HepG2 (cell line): ENCODE results near the gene NACC2. TPM values are rescaled to one million over a fixed set of nuclear protein-coding genes. Genes with fewer than 3 reads are reported as not detected.

Experiments used
- BRF2 ChIP-seq: sonication (generic); formaldehyde crosslinking; IDR thresholded peaks from 2 replicates; pipeline ENCODE4 v1.8.1; 2022; ENCODE audit warnings: mild to moderate bottlenecking, missing genetic modification reagents
- CAMTA2 ChIP-seq: sonication (generic); formaldehyde crosslinking; IDR thresholded peaks from 2 replicates; pipeline ENCODE4 v1.4.0; 2020; ENCODE audit warnings: mild to moderate bottlenecking, missing genetic modification reagents, borderline replicate concordance
- CBX2 ChIP-seq, 2 experiments: fragments of 200-600 bp in 1 of 2; sonication (generic); formaldehyde crosslinking in 1 of 2; IDR thresholded peaks; 2 replicates each; pipeline versions ENCODE4 v1.7.0 to v1.8.1; 2018 to 2022; ENCODE audit warnings: low read depth in 2 of 2, low read length in 1 of 2, mild to moderate bottlenecking in 1 of 2, missing genetic modification reagents in 1 of 2
- CREB1 ChIP-seq, 2 experiments: fragments of 450-650 bp in 1 of 2; IDR thresholded peaks; 2 replicates each; pipeline ENCODE4 v1.6.1; 2016 to 2017; ENCODE audit warnings: control low read depth in 1 of 2, mild to moderate bottlenecking in 1 of 2, missing compliant biosample characterization in 1 of 2, missing genetic modification characterization in 1 of 2
- FOXP4 ChIP-seq: sonication (generic); formaldehyde crosslinking; IDR thresholded peaks from 2 replicates; pipeline ENCODE4 v1.4.0; 2020; ENCODE audit warnings: missing genetic modification reagents
- GRHL1 ChIP-seq: sonication (generic); formaldehyde crosslinking; conservative IDR thresholded peaks from 2 replicates; pipeline ENCODE4 v1.8.0; 2022; ENCODE audit warnings: missing genetic modification reagents
- HNRNPL ChIP-seq: fragments of 200-400 bp; formaldehyde crosslinking; IDR thresholded peaks from 2 replicates; pipeline ENCODE4 v1.6.1; 2017; ENCODE audit warnings: mild to moderate bottlenecking, low read depth, low read length
- MBNL3 ChIP-seq: fragments of 250-450 bp; sonication (Bioruptor Pico); conservative IDR thresholded peaks from 2 replicates; pipeline ENCODE4 v1.8.0; 2022; ENCODE audit warnings: mild to moderate bottlenecking, inconsistent platforms
- NCOA1 ChIP-seq: sonication (generic); formaldehyde crosslinking; IDR thresholded peaks from 2 replicates; pipeline ENCODE4 v1.9.0; 2021; ENCODE audit warnings: missing genetic modification reagents
- NFE2 ChIP-seq: sonication (generic); formaldehyde crosslinking; IDR thresholded peaks from 2 replicates; pipeline ENCODE4 v1.4.0; 2020; ENCODE audit warnings: missing genetic modification reagents
- PHF20 ChIP-seq: sonication (generic); formaldehyde crosslinking; IDR thresholded peaks from 2 replicates; pipeline ENCODE4 v1.5.0; 2020; ENCODE audit warnings: mild to moderate bottlenecking, missing genetic modification reagents
- SNAPC4 ChIP-seq: sonication (generic); formaldehyde crosslinking; IDR thresholded peaks from 2 replicates; pipeline ENCODE4 v1.4.0; 2020; ENCODE audit warnings: mild to moderate bottlenecking, missing genetic modification reagents
- ZFAT ChIP-seq: sonication (generic); formaldehyde crosslinking; conservative IDR thresholded peaks from 2 replicates; pipeline ENCODE4 v1.8.1; 2023; ENCODE audit warnings: missing genetic modification reagents, inconsistent platforms
- ZNF263 ChIP-seq: sonication (generic); formaldehyde crosslinking; IDR thresholded peaks from 2 replicates; pipeline ENCODE4 v1.4.0; 2020; ENCODE audit warnings: missing genetic modification reagents
- ZNF337 ChIP-seq: sonication (generic); formaldehyde crosslinking; IDR thresholded peaks from 2 replicates; pipeline ENCODE4 v1.5.1; 2020; ENCODE audit warnings: missing genetic modification reagents, low read depth, mild to moderate bottlenecking, borderline replicate concordance
- ZNF460 ChIP-seq: sonication (generic); formaldehyde crosslinking; IDR thresholded peaks from 2 replicates; pipeline ENCODE4 v1.5.1; 2020; ENCODE audit warnings: missing genetic modification reagents, mild to moderate bottlenecking, borderline replicate concordance
- ZNF737 ChIP-seq: sonication (generic); formaldehyde crosslinking; IDR thresholded peaks from 2 replicates; pipeline ENCODE4 v1.5.0; 2020; ENCODE audit warnings: missing genetic modification reagents, mild to moderate bottlenecking, borderline replicate concordance
- ZNF792 ChIP-seq: IDR thresholded peaks from 2 replicates; pipeline ENCODE4 v1.6.1; 2016
- polyA plus RNA-seq, 8 experiments: library from polyadenylated mRNA; depleted of rRNA in 3 of 8; stranded (reverse) in 7 of 8; unstranded in 1 of 8; fragments of >200 nt; fragmentation: Illumina TruSeq in 4 of 8; extraction: Trizol in 4 of 8; gene quantifications; 2 replicates each; pipeline versions ENCODE4 v1.2.1 to v1.2.3, GENCODE V29; 2011 to 2016; ENCODE audit warnings: low read depth in 4 of 8, missing spikeins in 1 of 8, mixed read lengths in 1 of 8; ENCODE audit not compliant: insufficient read depth in 1 of 8
- total RNA-seq, 5 experiments: library from RNA; depleted of rRNA; stranded (reverse); fragments of >200 nt; fragmentation: Illumina TruSeq; extraction: Trizol; gene quantifications; 2 replicates each; pipeline ENCODE4 v1.2.3, GENCODE V29; 2016; ENCODE audit warnings: low read depth in 1 of 5

Gene NACC2
- total and polyA plus RNA-seq, 2 of the 13 experiments (the other 11 are each of a cell fraction or from before 2014, with no cell fraction given) = 5.9 to 12.3 TPM

GRCh38 chr9:136051837-136052471 lies 43.1 kb downstream of the NACC2 start (continued):
- TF ChIP-seq ZNF792 = peak; percentile 27; the same call in 1 of the 2 replicates
- TF ChIP-seq GRHL1 (CRISPR knock-in tag) = no peak
- peak; percentile 88; the same call in 1 of the 2 replicates for TF ChIP-seq HNRNPL
- TF ChIP-seq SNAPC4 (CRISPR knock-in tag) = no peak
- no peak for TF ChIP-seq BRF2 (CRISPR knock-in tag)
- peak; percentile 31; the same call in 1 of the 2 replicates for TF ChIP-seq CREB1 (IDR thresholded peaks at IDR 0.05)
- no peak for TF ChIP-seq CREB1 (CRISPR knock-in tag; IDR thresholded peaks at IDR 0.05)
- no peak for TF ChIP-seq ZNF460 (CRISPR knock-in tag)
- no peak for TF ChIP-seq FOXP4 (CRISPR knock-in tag)
- TF ChIP-seq ZFAT (CRISPR knock-in tag) = no peak
- peak; percentile 90 for TF ChIP-seq ZNF263 (CRISPR knock-in tag)
- TF ChIP-seq NCOA1 = no peak
- no peak for TF ChIP-seq ZNF737 (CRISPR knock-in tag)
- no peak for TF ChIP-seq CAMTA2 (CRISPR knock-in tag)
- TF ChIP-seq MBNL3 (CRISPR knock-in tag) = no peak
- TF ChIP-seq PHF20 (CRISPR knock-in tag) = no peak
- TF ChIP-seq ZNF337 (CRISPR knock-in tag) = no peak
- 0 out of 2 replicates have a peak, but pooled peaks have one; percentile 21 for TF ChIP-seq NFE2 (CRISPR knock-in tag)
- no peak for TF ChIP-seq CBX2 (IDR thresholded peaks at IDR 0.05; ENCODE audit: low read depth, low read length)
- TF ChIP-seq CBX2 (CRISPR knock-in tag; IDR thresholded peaks at IDR 0.05; ENCODE audit: low read depth) = no peak
